ENCODE results near the gene TEX2. TPM values are rescaled to one million over a fixed set of nuclear protein-coding genes. Genes with fewer than 3 reads are reported as not detected.

TEX2 gene
- total and polyA plus RNA-seq, 2 of the 13 experiments (the other 11 are each of a cell fraction or from before 2014, with no cell fraction given) = 21.4 to 37.7 TPM

DNA sequence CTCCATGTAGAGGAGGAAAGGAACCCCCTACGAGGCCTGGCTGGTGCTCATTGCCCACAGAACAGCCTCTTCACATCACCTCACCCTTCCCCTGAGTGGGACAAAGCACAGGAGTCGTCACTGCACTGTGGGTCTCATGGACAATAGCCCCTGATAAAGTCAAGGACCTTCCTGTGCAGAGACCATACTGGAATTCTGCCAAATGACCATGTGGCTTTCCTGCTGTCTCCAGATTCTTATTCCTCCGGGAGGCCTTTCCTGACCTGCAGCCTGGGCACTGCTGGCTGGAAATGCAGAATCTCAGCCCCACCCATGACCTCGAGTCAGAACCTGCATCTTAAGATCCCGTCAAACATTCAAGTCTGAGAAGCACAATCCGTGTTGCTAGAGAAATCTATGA is 72.6 kb downstream of the TEX2 start (continued):
- TF ChIP-seq, protein P1, sequence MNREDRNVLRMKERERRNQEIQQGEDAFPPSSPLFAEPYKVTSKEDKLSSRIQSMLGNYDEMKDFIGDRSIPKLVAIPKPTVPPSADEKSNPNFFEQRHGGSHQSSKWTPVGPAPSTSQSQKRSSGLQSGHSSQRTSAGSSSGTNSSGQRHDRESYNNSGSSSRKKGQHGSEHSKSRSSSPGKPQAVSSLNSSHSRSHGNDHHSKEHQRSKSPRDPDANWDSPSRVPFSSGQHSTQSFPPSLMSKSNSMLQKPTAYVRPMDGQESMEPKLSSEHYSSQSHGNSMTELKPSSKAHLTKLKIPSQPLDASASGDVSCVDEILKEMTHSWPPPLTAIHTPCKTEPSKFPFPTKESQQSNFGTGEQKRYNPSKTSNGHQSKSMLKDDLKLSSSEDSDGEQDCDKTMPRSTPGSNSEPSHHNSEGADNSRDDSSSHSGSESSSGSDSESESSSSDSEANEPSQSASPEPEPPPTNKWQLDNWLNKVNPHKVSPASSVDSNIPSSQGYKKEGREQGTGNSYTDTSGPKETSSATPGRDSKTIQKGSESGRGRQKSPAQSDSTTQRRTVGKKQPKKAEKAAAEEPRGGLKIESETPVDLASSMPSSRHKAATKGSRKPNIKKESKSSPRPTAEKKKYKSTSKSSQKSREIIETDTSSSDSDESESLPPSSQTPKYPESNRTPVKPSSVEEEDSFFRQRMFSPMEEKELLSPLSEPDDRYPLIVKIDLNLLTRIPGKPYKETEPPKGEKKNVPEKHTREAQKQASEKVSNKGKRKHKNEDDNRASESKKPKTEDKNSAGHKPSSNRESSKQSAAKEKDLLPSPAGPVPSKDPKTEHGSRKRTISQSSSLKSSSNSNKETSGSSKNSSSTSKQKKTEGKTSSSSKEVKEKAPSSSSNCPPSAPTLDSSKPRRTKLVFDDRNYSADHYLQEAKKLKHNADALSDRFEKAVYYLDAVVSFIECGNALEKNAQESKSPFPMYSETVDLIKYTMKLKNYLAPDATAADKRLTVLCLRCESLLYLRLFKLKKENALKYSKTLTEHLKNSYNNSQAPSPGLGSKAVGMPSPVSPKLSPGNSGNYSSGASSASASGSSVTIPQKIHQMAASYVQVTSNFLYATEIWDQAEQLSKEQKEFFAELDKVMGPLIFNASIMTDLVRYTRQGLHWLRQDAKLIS (CRISPR knock-in tag; IDR thresholded peaks at IDR 0.05) = no peak
- no peak for TF ChIP-seq CHD4 (IDR thresholded peaks at IDR 0.05; ENCODE audit: borderline replicate concordance, low read length)

DNA sequence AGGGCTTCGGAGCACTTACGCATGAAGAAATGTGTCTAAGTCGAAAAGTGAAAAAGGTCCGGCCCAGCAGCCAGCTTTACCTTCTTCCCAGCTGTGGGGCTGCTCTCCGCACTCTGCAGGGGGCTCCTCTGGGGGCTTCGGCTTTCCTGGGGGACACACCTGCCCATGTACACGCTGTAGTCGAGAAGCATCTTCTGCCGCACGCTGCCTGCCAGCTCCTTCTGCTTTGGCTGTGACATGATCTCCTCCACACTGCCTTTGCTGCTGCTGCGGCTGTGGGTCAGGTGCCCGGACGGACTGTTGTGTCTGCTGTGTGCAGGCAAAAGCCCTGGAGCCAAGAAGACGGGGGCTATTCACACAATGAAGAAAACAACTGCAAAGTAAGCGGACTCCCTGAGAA is 75.0 kb downstream of the TEX2 start:
- Histone ChIP-seq H3K27me3 (ENCODE audit: control insufficient read depth in 1 of 2, insufficient read depth in 2 of 2, low read length in 2 of 2) (no peaks in the 10 kb centered on the region), H3K4me2 (ENCODE audit: low read depth, low read length) (no peak overlapping the region), H3K36me3 (replicated peaks in 1 of 2; ENCODE audit: control insufficient read depth in 1 of 2, insufficient read depth in 2 of 2, low read length in 2 of 2) (peaks cover 11 to 17% of the 10 kb centered on the region in 2 experiments), H3K4me1 (ENCODE audit: insufficient read depth, low read length) (peaks cover 40% of the 10 kb centered on the region), H3K9me3 (ENCODE audit: low read length) (no peaks in the 10 kb centered on the region), H3K9ac (ENCODE audit: insufficient read depth, low read depth, low read length) (no peak overlapping the region), H3K27ac (ENCODE audit: extremely low read length, insufficient read depth, low read length) (peak overlapping the region; percentile 79), H4K20me1 (ENCODE audit: insufficient read depth, low read length) (no peaks in the 10 kb centered on the region), H2AFZ (ENCODE audit: low read length) (no peak overlapping the region), H3K4me3 (replicated peaks in 1 of 3; ENCODE audit: insufficient read depth in 1 of 3, low read depth in 2 of 3, low read length in 3 of 3) (no peak overlapping the region), H3K79me2 (ENCODE audit: insufficient read depth, low read length) (no peaks in the 10 kb centered on the region)
- ChIA-PET POLR2A (no interaction called here), CTCF (ENCODE audit: low intra/inter-chr PET ratio, low total read pairs) (no interaction called here)
- intact Hi-C loops (cut with micrococcal nuclease; ENCODE audit: unreplicated experiment) (no loop called here), in situ Hi-C loops (cut with HindIII; ENCODE audit: extremely low pct_ligation_motif_present, low pct_unique_long_range_greater_than_20kb) (no loop called here)
- WGBS (ENCODE audit: low lambda C conversion rate) = 96% methylated on average over 15 of the region's 15 CpGs
- DNase-seq (ENCODE audit: low spot score) (no peak), ATAC-seq (no peak), FAIRE-seq (no peak)
- BruUV-seq (replicated peaks) = no TSS peak
- TF ChIP-seq ZBTB38 (CRISPR knock-in tag; IDR thresholded peaks at IDR 0.05) = peak; percentile 93
- TF ChIP-seq RORA (CRISPR knock-in tag; IDR thresholded peaks at IDR 0.05) = no peak
- 0 out of 2 replicates have a peak, but pooled peaks have one; percentile 1 for TF ChIP-seq NFKB2 (CRISPR knock-in tag; IDR thresholded peaks at IDR 0.05; ENCODE audit: borderline replicate concordance)
- TF ChIP-seq ZBTB7B (CRISPR knock-in tag; IDR thresholded peaks at IDR 0.05) = 0 out of 2 replicates have a peak, but pooled peaks have one; percentile 6

Data from HepG2 (cell line).